ENCODE measurements around the gene BARHL1. TPM values are rescaled to one million over a fixed set of nuclear protein-coding genes. Genes with fewer than 3 reads are reported as not detected.
"Not testable (repeated sequence)": the region's sequence is repeated elsewhere in the genome, so short reads cannot be mapped to it uniquely, and the experiment has no call there.

The BARHL1 gene
- total RNA-seq, 1 experiment from 2014 or later: not detected

DNA sequence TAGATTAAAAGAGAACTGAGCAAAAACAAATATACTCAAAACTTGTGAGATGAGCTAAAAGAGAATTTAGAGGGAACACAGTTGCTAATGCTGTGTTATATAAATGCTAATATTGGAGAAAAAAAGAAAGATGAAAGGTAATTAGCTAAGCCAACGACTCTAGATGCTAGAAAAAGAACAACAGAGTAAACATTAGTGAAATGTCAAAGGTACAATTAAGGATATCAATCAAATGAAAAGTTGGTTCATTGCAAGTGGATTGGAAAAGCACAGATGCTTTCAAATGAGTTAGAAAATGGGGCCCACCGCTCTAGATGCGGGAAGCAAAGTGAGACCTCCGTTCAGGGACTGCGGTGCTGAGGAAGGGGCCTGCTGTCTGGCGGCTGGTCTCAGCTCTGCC lies 17.9 kb upstream of the BARHL1 start:
- H3K4me3 ChIP-seq (replicated peaks in 1 of 2; ENCODE audit: low read depth in 1 of 2, low read length in 2 of 2): no peak overlapping the region
- no peak for DNase-seq (ENCODE audit: low read depth, low spot score)
- RAD21 ChIA-PET (ENCODE audit: low non-redundant PET in 1 of 2, low total read pairs in 2 of 2, uncharacterized antibody in 2 of 2, unreplicated experiment in 2 of 2): no interaction called here
- H3K79me2 ChIP-seq (ENCODE audit: insufficient read depth, low read length): no peaks in the 10 kb centered on the region
- H3K4me2 ChIP-seq (ENCODE audit: low read length): no peak overlapping the region
- CTCF ChIA-PET: interaction anchor here (1.1 kb wide), 1 partner anchor 153 kb away, joined by 4 read pairs; no protein-coding TSS in a partner anchor
- H4K20me1 ChIP-seq (ENCODE audit: insufficient read depth): no peaks in the 10 kb centered on the region
- no peaks in the 10 kb centered on the region for H3K9me2 ChIP-seq (ENCODE audit: insufficient read depth)
- H3K36me3 ChIP-seq (ENCODE audit: control insufficient read depth in 1 of 2, insufficient read depth in 2 of 2, low read length in 2 of 2): no peaks in the 10 kb centered on the region
- peaks cover 4% of the 10 kb centered on the region; the same call in 1 of the 2 replicates for H3K27me3 ChIP-seq (ENCODE audit: insufficient read depth, low read length)
- POLR2A ChIA-PET: no interaction called here
- TF ChIP-seq ELF1 (IDR thresholded peaks at IDR 0.05; ENCODE audit: borderline replicate concordance, low read depth) (no peak), EGR1 (IDR thresholded peaks at IDR 0.05; ENCODE audit: low read depth) (no peak), YY1 (IDR thresholded peaks at IDR 0.05; ENCODE audit: extremely low read depth, insufficient replicate concordance, low read depth, low read length) (no peak), SP1 (IDR thresholded peaks at IDR 0.05; ENCODE audit: low read depth) (no peak), POLR2AphosphoS5 (IDR thresholded peaks at IDR 0.05; ENCODE audit: low read depth, low read length) (no peak), JUND (IDR thresholded peaks at IDR 0.05) (no peak), EZH2phosphoT487 (IDR thresholded peaks at IDR 0.05; ENCODE audit: borderline replicate concordance) (no peak), MAX (IDR thresholded peaks at IDR 0.05) (no peak), EZH2 (IDR thresholded peaks at IDR 0.05) (no peak), RAD21 (IDR thresholded peaks at IDR 0.05; ENCODE audit: low read depth) (no peak)
- TF ChIP-seq, protein P1, sequence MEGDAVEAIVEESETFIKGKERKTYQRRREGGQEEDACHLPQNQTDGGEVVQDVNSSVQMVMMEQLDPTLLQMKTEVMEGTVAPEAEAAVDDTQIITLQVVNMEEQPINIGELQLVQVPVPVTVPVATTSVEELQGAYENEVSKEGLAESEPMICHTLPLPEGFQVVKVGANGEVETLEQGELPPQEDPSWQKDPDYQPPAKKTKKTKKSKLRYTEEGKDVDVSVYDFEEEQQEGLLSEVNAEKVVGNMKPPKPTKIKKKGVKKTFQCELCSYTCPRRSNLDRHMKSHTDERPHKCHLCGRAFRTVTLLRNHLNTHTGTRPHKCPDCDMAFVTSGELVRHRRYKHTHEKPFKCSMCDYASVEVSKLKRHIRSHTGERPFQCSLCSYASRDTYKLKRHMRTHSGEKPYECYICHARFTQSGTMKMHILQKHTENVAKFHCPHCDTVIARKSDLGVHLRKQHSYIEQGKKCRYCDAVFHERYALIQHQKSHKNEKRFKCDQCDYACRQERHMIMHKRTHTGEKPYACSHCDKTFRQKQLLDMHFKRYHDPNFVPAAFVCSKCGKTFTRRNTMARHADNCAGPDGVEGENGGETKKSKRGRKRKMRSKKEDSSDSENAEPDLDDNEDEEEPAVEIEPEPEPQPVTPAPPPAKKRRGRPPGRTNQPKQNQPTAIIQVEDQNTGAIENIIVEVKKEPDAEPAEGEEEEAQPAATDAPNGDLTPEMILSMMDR (IDR thresholded peaks at IDR 0.05 in 2 of 3, conservative IDR thresholded peaks at IDR 0.05 in 1 of 3; ENCODE audit: borderline replicate concordance in 1 of 3, insufficient read depth in 1 of 3, low read depth in 2 of 3, low read length in 2 of 3): no peak
- no peaks in the 10 kb centered on the region for H3K4me1 ChIP-seq (ENCODE audit: control insufficient read depth in 1 of 2, insufficient read depth in 2 of 2, low read length in 2 of 2)
- BruUV-seq (replicated peaks): no TSS peak
- intact Hi-C loops (cut with micrococcal nuclease): no loop called here
- no peaks in the 10 kb centered on the region for H3K9me3 ChIP-seq (ENCODE audit: control insufficient read depth in 1 of 2, insufficient read depth in 1 of 2, low read depth in 1 of 2, low read length in 2 of 2)
- H3K9ac ChIP-seq (ENCODE audit: low read length): no peak overlapping the region
- H3K27ac ChIP-seq (ENCODE audit: low read depth, low read length): no peak overlapping the region
- ATAC-seq: no peak
- no peak overlapping the region for H2AFZ ChIP-seq (ENCODE audit: low read depth, low read length, poor library complexity, severe bottlenecking)

DNA sequence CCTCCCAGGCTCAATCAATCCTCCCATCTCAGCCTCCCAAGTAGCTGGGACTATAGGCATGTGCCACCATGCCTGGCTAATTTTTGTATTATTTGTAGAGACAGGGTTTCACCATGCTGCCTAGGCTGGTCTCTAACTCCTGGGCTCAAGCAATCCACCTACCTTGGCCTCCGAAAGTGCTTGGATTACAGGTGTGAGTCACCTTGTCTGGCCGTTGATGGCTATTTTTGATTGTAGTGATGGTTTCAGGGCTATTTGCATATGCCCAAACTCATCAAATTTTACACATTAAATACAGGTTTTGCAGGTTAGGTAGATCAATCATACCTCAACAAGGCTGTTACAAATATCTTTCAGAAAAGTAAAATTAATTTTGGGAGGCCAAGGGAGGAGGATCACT lies 13.6 kb upstream of the BARHL1 start:
- intact Hi-C loops (cut with micrococcal nuclease); ATAC-seq; CTCF ChIA-PET; DNase-seq (ENCODE audit: low read depth, low spot score); H3K36me3 ChIP-seq (ENCODE audit: control insufficient read depth in 1 of 2, insufficient read depth in 2 of 2, low read length in 2 of 2); H4K20me1 ChIP-seq (ENCODE audit: insufficient read depth); POLR2A ChIA-PET; H3K4me2 ChIP-seq (ENCODE audit: low read length); H3K4me3 ChIP-seq (replicated peaks in 1 of 2; ENCODE audit: low read depth in 1 of 2, low read length in 2 of 2); H3K79me2 ChIP-seq (ENCODE audit: insufficient read depth, low read length); H3K9me3 ChIP-seq (ENCODE audit: control insufficient read depth in 1 of 2, insufficient read depth in 1 of 2, low read depth in 1 of 2, low read length in 2 of 2); H3K9me2 ChIP-seq (ENCODE audit: insufficient read depth); H3K9ac ChIP-seq (ENCODE audit: low read length); H3K27ac ChIP-seq (ENCODE audit: low read depth, low read length); H2AFZ ChIP-seq (ENCODE audit: low read depth, low read length, poor library complexity, severe bottlenecking); H3K4me1 ChIP-seq (ENCODE audit: control insufficient read depth in 1 of 2, insufficient read depth in 2 of 2, low read length in 2 of 2); RAD21 ChIA-PET (ENCODE audit: low non-redundant PET in 1 of 2, low total read pairs in 2 of 2, uncharacterized antibody in 2 of 2, unreplicated experiment in 2 of 2); H3K27me3 ChIP-seq (ENCODE audit: insufficient read depth, low read length); BruUV-seq (replicated peaks): not testable (repeated sequence)

All from HCT116 (cell line).